ENCODE measurements around the gene TNFAIP8L1.

GRCh38 chr19:4699826-4700692 lies 60.7 kb downstream of the TNFAIP8L1 start:
- TF ChIP-seq, protein P1, sequence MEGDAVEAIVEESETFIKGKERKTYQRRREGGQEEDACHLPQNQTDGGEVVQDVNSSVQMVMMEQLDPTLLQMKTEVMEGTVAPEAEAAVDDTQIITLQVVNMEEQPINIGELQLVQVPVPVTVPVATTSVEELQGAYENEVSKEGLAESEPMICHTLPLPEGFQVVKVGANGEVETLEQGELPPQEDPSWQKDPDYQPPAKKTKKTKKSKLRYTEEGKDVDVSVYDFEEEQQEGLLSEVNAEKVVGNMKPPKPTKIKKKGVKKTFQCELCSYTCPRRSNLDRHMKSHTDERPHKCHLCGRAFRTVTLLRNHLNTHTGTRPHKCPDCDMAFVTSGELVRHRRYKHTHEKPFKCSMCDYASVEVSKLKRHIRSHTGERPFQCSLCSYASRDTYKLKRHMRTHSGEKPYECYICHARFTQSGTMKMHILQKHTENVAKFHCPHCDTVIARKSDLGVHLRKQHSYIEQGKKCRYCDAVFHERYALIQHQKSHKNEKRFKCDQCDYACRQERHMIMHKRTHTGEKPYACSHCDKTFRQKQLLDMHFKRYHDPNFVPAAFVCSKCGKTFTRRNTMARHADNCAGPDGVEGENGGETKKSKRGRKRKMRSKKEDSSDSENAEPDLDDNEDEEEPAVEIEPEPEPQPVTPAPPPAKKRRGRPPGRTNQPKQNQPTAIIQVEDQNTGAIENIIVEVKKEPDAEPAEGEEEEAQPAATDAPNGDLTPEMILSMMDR (IDR thresholded peaks at IDR 0.05; ENCODE audit: low read depth, low read length, missing input control) = no peak
- TF ChIP-seq RAD21 (IDR thresholded peaks at IDR 0.05) (no peak), ZBTB33 (IDR thresholded peaks at IDR 0.05) (no peak), JUND (IDR thresholded peaks at IDR 0.05) (no peak)

All from liver (tissue), 3 donors.